HEK293 (cell line): ENCODE results near the gene NF2.

Source experiments
- CTCF ChIP-seq: fragments of 450-650 bp; formaldehyde crosslinking; IDR thresholded peaks from 2 replicates; pipeline ENCODE4 v1.5.1; 2016; ENCODE audit warnings: missing biosample characterization, missing genetic modification characterization
- REST ChIP-seq: fragments of 450-650 bp; formaldehyde crosslinking; IDR thresholded peaks from 2 replicates; pipeline ENCODE4 v1.5.1; 2016; ENCODE audit warnings: missing biosample characterization, missing genetic modification characterization
- ZNF138 ChIP-seq: fragments of 450-650 bp; formaldehyde crosslinking; IDR thresholded peaks from 2 replicates; pipeline ENCODE4 v1.5.1; 2016; ENCODE audit warnings: missing biosample characterization, missing genetic modification characterization, borderline replicate concordance
- ZNF341 ChIP-seq: fragments of 450-650 bp; formaldehyde crosslinking; IDR thresholded peaks from 2 replicates; pipeline ENCODE4; 2016; ENCODE audit warnings: low read depth, missing biosample characterization, missing genetic modification characterization
- ZNF501 ChIP-seq: fragments of 450-650 bp; formaldehyde crosslinking; IDR thresholded peaks from 2 replicates; pipeline ENCODE4 v1.5.1; 2016; ENCODE audit warnings: missing biosample characterization, missing genetic modification characterization
- ZNF777 ChIP-seq: fragments of 450-650 bp; formaldehyde crosslinking; IDR thresholded peaks from 2 replicates; pipeline ENCODE4 v1.5.1; 2017; ENCODE audit warnings: missing biosample characterization, missing genetic modification characterization, borderline replicate concordance

- TF ChIP-seq ZNF138 (tag by site-specific recombination) (no peak), CTCF (no peak), REST (tag by site-specific recombination) (no peak), ZNF777 (no peak), ZNF341 (no peak), ZNF501 (no peak)
Observed at GRCh38 chr22:29690476-29690875, 87.0 kb downstream of the NF2 start.
